HG03108 (cell line): ENCODE data around the gene MAST2.
"Not testable (repeated sequence)": the region's sequence is repeated elsewhere in the genome, so short reads cannot be mapped to it uniquely, and the experiment has no call there.

Experiments used
- ATAC-seq: cut with Tn5 transposase; IDR thresholded peaks from one replicate; pipeline ENCODE4 v1.9.1; 2021; ENCODE audit warnings: moderate library complexity; ENCODE audit not compliant: unreplicated experiment

The MAST2 gene

GRCh38 chr1:45891087-45891486 is 87.7 kb downstream of the MAST2 start:
- no peak for ATAC-seq

GRCh38 chr1:45892068-45892785 is 88.8 kb downstream of the MAST2 start:
- ATAC-seq = no peak

- ATAC-seq = no peak
Measured at GRCh38 chr1:45894331-45894730, 90.9 kb downstream of the MAST2 start.

GRCh38 chr1:45894921-45895320 is 91.5 kb downstream of the MAST2 start:
- ATAC-seq = no peak

GRCh38 chr1:45895406-45895805 is 92.0 kb downstream of the MAST2 start:
- ATAC-seq = no peak

- ATAC-seq = no peak
Measured at GRCh38 chr1:45906883-45907282, 103.5 kb downstream of the MAST2 start.

- ATAC-seq = no peak
Measured at GRCh38 chr1:45908611-45909140, 105.3 kb downstream of the MAST2 start.

- ATAC-seq = no peak
Measured at GRCh38 chr1:45911634-45912033, 108.2 kb downstream of the MAST2 start.

GRCh38 chr1:45913183-45913683 is 109.8 kb downstream of the MAST2 start:
- ATAC-seq = peak; percentile 45

- no peak for ATAC-seq
Measured at GRCh38 chr1:45913731-45914501, 110.5 kb downstream of the MAST2 start.

- ATAC-seq = no peak
Measured at GRCh38 chr1:45914836-45915235, 111.4 kb downstream of the MAST2 start.

- no peak for ATAC-seq
Measured at GRCh38 chr1:45922374-45922773, 119.0 kb downstream of the MAST2 start.

GRCh38 chr1:45922813-45923212 is 119.4 kb downstream of the MAST2 start:
- no peak for ATAC-seq

GRCh38 chr1:45923343-45923742 is 119.9 kb downstream of the MAST2 start:
- no peak for ATAC-seq

GRCh38 chr1:45924736-45925135 is 121.3 kb downstream of the MAST2 start:
- ATAC-seq = no peak

GRCh38 chr1:45925728-45926287 is 122.4 kb downstream of the MAST2 start:
- no peak for ATAC-seq

- no peak for ATAC-seq
Measured at GRCh38 chr1:45926330-45926729, 122.9 kb downstream of the MAST2 start.

GRCh38 chr1:45927231-45927915 is 124.0 kb downstream of the MAST2 start:
- ATAC-seq = not testable (repeated sequence)

- ATAC-seq = no peak
Measured at GRCh38 chr1:45928486-45929205, 125.2 kb downstream of the MAST2 start.

GRCh38 chr1:45929257-45929687 is 125.9 kb downstream of the MAST2 start:
- no peak for ATAC-seq
